HG03469 (cell line): ENCODE results near the gene BGLAP.

ENCODE experiments used
- ATAC-seq: cut with Tn5 transposase; IDR thresholded peaks from one replicate; pipeline ENCODE4 v1.9.1; 2021; ENCODE audit warnings: mild to moderate bottlenecking, moderate library complexity, moderate number of reproducible peaks; ENCODE audit not compliant: unreplicated experiment

Gene BGLAP

DNA sequence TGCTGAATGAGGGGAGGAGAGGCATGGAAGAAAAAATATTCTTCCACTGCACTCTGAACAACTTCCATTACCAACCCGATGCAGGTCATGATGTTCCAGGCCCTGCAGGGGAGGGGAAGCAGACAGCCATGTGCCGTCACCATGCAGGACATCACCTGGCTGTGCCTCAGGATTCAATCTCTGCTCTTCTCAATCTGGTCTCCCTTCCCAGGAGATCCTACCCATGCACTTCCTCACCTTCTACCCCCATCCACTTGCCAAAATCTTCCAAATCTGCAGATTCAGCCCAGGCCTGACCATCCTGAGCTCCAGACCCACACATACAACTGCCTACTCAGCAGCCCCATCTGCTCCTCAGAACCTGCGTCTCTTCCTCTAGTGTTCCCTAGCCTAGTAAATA lies 11.7 kb downstream of the BGLAP start:
- ATAC-seq = no peak

DNA sequence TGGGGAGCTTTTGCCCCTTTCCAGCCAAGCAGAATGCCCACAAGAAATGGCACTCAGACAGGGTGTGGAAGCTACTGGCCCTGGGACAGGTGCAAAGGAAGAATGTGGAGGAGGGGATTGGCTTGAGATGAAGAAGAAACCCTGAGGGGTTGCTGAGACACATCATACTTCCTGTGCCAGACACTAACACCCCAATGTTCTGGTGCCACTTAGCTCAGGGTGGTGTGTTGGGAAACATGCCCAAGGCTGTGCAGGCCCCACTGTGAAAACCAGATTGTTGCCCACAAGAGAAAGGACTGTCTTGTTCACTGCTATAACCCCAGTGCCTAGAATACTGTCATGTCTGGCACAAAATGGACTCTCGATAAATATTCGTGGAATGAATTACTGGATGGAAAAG lies 15.7 kb downstream of the BGLAP start:
- ATAC-seq = no peak

DNA sequence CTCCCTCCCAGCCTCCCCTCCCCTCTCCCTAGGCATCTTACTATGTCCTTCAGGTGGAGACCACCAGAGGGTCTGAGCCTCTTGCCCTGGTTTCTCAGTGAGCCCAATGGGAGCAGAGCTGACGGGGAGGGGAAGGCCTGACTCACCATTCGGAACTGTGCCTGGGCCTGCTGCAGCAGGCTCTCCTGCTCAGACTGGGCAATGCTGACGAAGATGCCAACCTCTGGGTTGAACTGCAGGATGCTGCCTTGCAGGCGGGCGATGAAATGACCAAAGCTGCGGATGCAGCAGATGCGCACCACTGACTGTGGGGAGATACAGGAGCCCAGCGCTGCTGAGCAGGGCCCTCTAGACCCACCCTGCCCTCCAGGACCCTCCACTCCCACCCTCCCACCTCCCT lies 16.9 kb downstream of the BGLAP start:
- no peak for ATAC-seq

DNA sequence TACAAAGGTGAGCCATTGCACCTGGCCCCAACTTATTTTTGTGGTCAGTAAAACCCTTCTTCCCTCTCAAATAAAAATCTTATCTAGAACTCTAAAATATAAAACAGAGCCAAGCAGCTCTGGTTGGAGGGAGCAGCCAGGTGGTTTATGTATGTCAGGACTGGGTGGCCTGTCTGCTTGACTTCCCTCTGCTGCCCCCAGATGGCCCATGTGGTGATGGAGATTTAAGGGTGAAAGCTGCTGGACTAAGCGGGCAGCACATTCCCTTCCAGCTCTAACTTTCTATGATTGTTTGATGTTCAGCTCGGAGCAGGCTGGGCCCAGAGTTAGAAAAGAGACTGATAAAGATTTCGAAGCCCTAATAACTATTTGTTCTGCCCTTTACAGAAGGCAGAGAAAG lies 17.8 kb downstream of the BGLAP start:
- ATAC-seq = no peak

DNA sequence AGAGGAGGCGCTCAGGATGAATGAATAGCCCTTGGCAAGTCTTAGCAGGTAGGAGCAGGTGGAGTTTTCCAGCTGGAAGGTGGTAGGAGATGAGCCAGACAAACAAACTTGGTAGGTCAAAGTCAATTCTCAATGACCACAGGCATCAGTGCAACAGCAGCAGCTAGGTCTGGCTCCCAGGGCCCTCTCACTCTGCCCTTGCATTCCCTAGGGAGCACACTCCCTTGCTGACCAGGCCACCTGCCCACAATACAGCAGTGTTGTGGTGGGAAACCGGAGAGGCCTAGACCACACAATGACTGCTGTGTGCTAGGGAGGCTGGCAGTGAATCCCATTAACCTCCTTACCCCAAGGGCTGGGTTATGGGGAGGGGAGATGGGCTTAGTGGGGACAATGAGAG lies 18.9 kb downstream of the BGLAP start:
- ATAC-seq = no peak

DNA sequence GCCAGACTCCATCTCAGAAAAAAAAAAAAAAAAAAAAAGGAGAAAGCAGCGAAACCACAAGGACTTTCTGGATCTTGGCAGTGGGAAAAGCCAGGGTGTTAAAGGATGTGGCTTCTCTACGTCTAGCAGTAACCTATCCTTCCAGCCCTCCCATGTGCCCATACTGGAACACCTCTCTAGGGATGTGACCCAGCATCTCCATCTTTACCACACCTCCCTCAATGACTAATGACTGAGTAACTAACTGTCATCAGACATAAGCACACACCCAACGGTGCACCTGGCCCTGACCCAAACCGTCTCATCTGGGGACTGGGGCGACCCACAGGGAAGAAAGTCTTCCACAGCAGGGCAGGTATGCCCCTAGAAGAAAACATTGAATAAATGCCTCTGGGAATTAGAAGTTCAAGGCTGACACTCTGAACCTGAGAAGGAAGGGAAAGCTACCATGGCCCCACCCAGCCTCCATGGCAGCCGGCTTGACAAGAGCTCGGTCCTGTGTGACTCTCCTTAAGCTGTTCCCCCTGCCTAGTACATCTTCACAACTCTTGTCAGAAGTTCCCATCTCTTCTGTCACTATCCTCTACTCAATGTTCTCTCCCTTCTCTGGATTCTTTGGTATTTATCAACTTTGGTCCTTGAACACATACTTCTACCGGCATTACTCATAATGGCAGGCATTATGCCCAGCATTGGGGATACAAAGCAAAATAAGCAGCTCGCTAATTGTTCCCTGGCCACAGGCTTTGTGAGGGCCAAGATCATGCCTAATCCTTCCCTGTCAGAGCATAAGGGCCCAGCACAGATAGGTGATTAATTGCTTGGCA lies 20.7 kb downstream of the BGLAP start:
- ATAC-seq = no peak

DNA sequence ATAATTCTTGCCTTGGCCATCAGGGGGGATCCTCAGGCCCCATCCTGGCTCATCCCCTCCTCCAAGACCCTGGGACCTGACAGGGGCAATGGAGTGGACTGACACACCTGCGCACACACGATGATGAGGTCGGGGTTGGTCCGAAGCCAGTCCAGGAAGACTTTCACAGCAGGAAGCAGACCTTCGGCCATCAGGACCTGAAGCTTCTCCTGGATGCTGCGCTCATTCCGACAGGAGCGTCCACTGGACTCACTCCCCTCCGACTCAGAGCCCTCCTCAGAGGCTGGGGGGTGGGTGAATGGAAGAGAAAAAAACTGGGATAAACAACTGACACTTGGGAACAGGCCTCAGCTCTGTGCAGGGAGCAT lies 21.3 kb downstream of the BGLAP start:
- no peak for ATAC-seq

DNA sequence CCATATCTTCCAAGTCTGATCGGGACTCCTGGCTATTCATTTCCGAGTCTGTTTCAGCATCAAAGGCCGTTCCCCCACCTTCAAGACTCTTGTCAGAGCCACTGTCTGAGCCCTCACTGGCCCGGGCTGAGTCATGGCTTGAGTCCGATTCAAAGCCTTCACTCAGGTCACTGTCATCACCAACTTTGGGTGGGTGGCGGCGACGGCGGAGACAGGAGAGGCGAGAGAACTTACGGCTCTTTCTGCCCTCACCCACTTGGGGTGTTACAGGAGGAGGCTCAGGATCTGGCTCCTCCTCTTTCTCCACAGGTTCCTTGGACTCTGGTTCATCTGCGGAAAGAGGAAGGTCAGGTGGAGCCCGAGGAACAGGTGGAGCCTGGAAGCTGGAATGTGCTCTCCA lies 24.1 kb downstream of the BGLAP start:
- no peak for ATAC-seq

DNA sequence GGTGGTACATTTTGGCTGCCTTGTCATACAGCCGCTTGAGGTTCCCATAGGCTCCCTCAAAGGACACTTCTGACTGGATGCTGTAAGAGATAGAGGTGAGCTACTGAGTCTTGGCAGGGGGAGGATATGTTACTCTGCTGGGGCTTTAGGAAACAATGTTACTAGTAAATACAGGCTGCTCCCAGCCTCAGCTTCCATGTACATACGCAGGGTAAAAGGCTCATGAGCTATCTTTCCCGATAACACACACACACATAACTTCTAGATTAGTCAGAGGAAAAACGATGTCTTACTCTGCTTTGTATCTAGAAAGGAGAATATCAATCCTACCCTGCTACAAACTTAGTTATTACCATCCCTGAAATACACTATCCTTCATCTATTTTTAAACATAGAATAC lies 26.4 kb downstream of the BGLAP start:
- ATAC-seq = no peak

DNA sequence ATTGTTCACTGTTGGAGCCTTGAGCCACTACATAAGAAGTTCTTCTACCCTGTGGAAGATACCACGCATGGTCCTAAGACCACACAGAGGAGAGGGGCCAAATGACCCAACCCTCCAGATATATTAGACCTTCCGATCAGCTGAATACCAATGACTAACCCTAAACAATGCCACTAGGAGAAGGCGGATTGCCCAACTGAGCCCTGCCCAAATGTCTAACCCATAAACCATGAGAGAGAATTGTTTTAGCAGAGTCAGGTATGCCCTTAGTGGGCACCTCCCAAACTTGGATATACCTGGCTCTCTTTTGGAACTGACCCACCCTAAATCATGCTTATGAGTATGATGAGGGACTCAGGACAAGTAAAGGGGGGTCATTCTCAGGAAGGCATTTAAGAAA lies 28.3 kb downstream of the BGLAP start:
- no peak for ATAC-seq

DNA sequence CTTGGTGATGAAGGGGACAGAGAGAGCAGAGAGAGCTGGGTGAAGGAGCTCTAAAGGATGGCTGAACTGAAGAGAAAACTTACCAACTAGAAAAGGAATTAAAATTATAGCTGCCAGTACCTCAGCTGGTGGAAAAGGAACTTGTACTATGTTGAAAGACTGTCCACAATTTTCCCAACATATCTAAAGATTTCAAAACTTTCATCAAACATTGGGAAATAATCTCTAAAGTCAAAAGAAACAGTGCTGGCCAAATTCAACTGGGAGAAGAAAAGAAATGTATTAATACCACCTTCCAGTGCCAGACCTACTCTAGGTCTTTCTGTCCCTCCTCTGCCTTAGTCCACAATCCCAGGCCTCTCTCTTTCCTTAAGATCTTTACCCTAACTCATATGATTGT lies 34.5 kb downstream of the BGLAP start:
- ATAC-seq = no peak

DNA sequence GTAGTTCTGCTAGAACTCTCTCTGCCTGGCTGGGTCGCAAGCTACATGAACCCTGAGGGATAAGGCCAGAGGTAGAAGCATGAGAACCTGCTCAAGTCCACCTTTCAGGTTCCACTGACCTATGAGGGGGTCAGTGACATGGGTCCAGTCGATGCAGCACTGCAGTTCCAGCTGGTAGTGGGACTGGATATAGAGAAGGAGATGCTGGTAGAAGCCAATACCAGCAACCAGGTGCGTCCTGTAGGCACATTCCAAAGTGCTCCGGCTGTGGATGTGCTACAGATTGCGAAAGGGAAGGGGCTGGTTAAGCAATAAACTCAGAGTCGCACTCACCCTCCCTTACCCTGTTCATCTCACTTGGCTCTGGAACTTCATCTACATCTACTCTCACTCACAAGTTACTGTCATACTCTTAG lies 35.0 kb downstream of the BGLAP start:
- ATAC-seq = no peak

DNA sequence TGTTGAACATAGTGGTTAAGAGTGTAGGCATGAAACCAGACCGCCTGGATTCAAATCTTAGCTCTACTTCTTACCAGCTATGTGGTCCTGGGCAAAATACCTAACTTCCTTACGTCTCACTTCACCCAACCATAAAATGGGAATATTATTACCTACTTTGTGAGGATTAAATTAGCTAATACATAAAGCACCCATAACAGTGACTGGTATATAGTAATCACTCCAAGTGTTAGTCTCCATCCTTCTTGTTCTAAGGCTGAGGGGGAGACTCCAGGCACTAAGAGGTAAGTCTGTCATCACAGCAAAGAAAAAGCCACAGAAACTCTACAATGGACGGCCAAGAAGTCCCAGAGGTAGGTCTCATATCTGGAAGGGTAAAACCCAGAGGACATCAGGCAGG lies 37.9 kb downstream of the BGLAP start:
- no peak for ATAC-seq

DNA sequence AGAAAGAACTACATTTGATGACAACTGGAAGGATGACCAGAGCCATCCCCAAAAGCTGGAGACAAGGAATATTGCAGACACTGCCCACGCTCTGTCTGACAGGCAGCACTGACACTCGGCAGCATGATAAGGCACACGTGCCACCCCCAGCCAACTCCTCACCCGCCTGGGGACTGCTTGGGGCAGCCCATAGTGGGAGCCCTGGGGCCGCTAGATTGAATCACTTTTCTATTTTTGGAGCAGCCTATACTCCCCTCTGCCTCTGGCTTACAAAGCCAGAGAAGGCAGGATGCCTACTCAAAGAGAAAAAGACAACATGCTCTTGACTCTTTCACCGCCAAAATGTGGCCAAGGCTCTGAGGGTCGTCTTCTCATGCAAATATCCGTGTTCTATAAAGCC lies 39.3 kb downstream of the BGLAP start:
- ATAC-seq = no peak

DNA sequence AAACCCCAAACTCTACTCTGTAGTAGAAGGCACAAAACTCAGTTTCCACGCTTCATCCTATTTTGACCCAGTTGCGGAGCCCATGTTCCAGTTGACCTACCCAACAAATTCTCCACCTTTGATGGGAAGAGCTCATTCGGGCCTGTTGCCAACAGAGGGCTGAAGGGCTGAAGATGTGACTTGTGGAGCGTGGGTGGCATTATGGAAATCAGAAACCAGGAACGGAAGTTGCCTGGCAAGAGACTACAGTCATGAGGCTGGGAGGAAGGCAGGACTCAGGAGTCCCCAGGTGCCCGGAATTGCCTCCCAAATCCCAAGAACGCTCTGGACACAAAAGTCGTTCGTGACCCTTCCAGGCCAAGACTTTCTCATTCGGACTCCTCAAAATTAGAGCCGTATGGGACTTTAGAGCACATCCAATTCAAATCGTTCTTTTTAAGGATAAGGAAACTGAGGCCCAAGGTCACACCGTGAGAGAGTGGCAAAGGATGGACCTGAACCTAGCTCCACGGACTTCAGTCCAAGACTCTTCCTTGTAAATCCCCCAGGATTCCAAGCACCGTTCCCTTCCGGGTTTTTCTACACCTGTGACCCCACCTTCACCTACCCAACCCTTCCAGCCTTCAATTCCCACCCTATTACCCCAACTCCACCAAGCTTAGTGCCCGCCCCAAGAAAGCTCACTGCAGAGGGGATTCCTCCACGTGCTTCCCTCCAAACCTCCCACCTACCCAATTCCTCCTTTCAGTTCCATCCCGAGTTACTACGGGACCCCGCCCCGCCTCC lies 39.9 kb downstream of the BGLAP start:
- ATAC-seq = no peak

DNA sequence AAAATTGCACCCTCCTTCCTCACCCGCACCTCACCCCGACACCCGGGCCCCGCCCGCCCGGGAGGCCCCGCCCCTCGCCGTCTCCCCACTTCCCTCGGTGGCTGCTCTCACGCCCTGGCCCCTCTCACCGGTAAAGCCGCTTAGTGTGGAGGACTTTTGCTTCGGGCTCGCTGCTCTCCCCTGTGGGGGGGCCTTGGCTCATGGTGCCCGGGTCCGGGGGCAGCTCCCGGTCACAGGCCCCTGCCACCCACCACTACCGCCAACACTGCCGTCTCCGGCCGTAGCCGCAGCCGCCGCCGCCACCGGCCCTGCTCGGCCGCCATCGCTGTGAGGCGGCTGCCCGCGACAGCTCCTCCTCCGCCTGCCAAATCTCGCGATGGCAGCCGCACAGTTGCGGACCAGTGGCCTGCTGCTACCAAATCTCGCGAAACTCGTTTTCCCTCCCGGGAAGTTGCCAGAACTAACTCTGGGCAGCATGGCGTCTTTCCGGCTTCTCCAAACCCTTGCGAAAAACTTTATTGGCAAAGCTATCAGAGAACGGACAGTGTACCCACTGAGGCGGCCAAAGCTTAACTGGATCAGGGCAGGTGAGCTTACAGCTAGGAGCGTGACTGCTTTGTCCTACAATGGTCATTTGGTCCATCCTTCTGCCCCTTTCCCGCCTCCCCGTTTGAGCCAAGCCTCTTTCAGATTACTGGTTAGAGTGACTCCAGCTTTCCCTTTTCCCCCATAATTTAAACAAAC lies 40.7 kb downstream of the BGLAP start, which contains the start of gene SMG5:
SMG5 (minus strand) TSS at position 347 of the 744 bp plus-strand sequence; CDS start at position 202, 145 bp downstream.
- ATAC-seq = peak; percentile 59

DNA sequence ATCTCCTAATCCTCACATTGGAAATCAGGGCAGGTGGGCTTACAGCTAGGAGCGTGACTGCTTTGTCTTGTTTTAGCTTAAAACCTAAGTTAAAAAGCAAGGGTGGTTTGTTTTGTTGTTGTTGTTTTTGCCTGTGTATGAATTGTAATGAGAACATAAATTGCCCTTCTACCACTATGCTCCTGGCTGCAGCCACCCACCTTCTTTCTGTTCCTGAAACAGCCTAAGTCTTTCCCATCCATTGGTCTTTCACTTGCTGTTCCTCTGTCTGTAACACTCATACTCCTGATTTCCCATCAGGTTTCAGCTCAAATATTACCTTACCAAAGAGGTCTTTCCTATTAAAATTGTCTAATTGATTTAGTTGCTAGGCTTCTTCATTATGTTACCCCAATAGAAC lies 41.5 kb downstream of the BGLAP start:
- no peak for ATAC-seq

DNA sequence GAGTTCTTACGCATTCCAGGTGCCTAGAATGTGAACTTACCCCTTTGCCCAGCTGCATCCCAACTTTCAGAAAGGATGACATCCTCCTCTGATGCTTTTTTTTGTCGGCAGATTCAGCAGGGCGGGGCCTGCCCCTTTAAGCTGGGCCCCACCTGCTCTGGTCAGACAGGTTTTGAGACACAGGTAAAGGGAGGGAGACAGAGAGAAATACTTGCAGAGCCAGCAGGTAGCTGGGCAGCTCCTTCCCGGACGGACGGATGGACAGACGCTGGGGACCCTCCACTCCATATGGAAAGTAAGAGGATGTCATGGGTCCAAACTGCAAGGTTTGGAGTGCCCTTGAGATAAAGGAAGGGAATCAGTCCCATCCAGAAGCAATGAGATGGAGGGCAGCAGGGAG lies 42.1 kb downstream of the BGLAP start, which contains the start of gene TMEM79:
TMEM79 (plus strand) TSS at position 214 of the 400 bp plus-strand sequence. CDS start 902 bp downstream, outside the sequence.
- no peak for ATAC-seq

DNA sequence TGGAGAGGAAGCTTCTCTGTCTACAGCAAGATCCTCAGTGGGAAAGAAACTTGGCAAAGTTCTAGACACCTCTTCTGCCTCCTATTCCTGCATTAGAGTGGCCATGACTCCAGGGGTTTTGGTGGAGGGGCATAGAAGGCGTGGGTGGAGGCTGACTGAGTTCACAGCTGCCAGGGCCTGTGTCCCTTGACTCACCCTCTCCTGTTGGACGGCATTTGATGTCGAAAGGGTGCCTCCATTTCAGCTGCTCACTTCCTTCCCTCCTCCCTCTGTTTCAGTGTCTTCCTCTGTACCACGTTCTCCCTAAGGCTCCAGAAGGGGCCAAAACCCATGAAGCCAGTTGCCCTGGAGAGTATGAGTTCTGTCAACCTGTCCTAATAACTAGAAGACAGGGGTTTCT lies 42.8 kb downstream of the BGLAP start:
- no peak for ATAC-seq

DNA sequence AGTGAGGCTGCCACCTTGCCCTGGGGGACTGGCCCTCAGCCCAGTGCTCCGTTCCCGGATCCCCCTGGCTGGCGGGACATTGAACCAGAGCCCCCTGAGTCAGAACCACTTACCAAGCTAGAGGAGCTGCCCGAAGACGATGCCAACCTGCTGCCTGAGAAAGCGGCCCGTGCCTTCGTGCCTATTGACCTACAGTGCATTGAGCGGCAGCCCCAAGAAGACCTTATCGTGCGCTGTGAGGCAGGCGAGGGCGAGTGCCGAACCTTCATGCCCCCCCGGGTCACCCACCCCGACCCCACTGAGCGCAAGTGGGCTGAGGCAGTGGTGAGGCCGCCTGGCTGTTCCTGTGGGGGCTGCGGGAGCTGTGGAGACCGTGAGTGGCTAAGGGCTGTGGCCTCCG lies 43.5 kb downstream of the BGLAP start:
- ATAC-seq = no peak

DNA sequence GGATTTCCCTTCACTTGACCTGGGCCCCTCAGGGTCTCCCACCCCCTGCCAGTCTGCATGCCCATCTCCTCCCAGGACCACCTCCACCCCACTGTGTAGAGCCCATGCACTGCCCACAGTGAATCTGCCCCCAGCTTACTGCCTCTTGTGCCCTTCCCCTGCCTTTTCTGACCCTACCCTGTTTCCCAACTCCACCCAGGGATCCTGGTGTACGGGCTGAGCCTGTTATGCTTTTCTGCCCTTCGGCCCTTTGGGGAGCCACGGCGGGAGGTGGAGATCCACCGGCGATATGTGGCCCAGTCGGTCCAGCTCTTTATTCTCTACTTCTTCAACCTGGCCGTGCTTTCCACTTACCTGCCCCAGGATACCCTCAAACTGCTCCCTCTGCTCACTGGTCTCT lies 44.1 kb downstream of the BGLAP start:
- ATAC-seq = no peak
